HG02610 (cell line): ENCODE data around the gene GALNT2.

Experiments
- ATAC-seq: cut with Tn5 transposase; IDR thresholded peaks from one replicate; pipeline ENCODE4 v1.9.1; 2021; ENCODE audit warnings: mild to moderate bottlenecking, moderate library complexity; ENCODE audit not compliant: unreplicated experiment

GALNT2 gene

GRCh38 chr1:230310381-230311163, 243.5 kb downstream of the GALNT2 start:
- ATAC-seq, result no peak

- no peak for ATAC-seq
Observed at GRCh38 chr1:230312676-230313075, 245.6 kb downstream of the GALNT2 start.

GRCh38 chr1:230313453-230314141, 246.6 kb downstream of the GALNT2 start:
- no peak for ATAC-seq

GRCh38 chr1:230314142-230314470, 247.1 kb downstream of the GALNT2 start:
- ATAC-seq, result no peak

- no peak for ATAC-seq
Observed at GRCh38 chr1:230315099-230315498, 248.1 kb downstream of the GALNT2 start.

GRCh38 chr1:230316864-230317745, 250.1 kb downstream of the GALNT2 start:
- no peak for ATAC-seq

- no peak for ATAC-seq
Observed at GRCh38 chr1:230317823-230318819, 251.1 kb downstream of the GALNT2 start.

- no peak for ATAC-seq
Observed at GRCh38 chr1:230319014-230319747, 252.1 kb downstream of the GALNT2 start.

- ATAC-seq, result no peak
Observed at GRCh38 chr1:230320804-230321203, 253.8 kb downstream of the GALNT2 start.

- ATAC-seq, result no peak
Observed at GRCh38 chr1:230321341-230321740, 254.3 kb downstream of the GALNT2 start.

GRCh38 chr1:230321741-230322420, 254.8 kb downstream of the GALNT2 start:
- no peak for ATAC-seq

GRCh38 chr1:230322421-230322756, 255.4 kb downstream of the GALNT2 start:
- no peak for ATAC-seq

- ATAC-seq, result no peak
Observed at GRCh38 chr1:230322967-230323547, 256.0 kb downstream of the GALNT2 start.

GRCh38 chr1:230323686-230324085, 256.6 kb downstream of the GALNT2 start:
- ATAC-seq, result no peak

- ATAC-seq, result no peak
Observed at GRCh38 chr1:230326971-230327891, 260.2 kb downstream of the GALNT2 start.

GRCh38 chr1:230327892-230328284, 260.9 kb downstream of the GALNT2 start:
- no peak for ATAC-seq

- no peak for ATAC-seq
Observed at GRCh38 chr1:230328342-230329015, 261.4 kb downstream of the GALNT2 start.
